Lower lobe of right lung (tissue), 2 donors: ENCODE measurements around the gene SLC12A9. TPM values are rescaled to one million over a fixed set of nuclear protein-coding genes. Genes with fewer than 3 reads are reported as not detected.

Source experiments
- ATAC-seq, 2 donors: fragments of 200-7000 bp; cut with Tn5 transposase; one replicate each; pipeline ENCODE4 v1.9.1; 2020 to 2022; ENCODE audit warnings: mild to moderate bottlenecking in 2 of 2, moderate library complexity in 2 of 2
- DNase-seq: peaks from one replicate; pipeline ENCODE4 v3.0.0-alpha.2; 2020
- H3K27ac ChIP-seq: fragments of 200-600 bp; one replicate; pipeline ENCODE4 v1.8.0; 2022
- H3K27me3 ChIP-seq: fragments of 200-600 bp; one replicate; pipeline ENCODE4 v1.8.0; 2022; ENCODE audit warnings: low read depth
- H3K36me3 ChIP-seq: fragments of 200-600 bp; one replicate; pipeline ENCODE4 v1.8.0; 2022; ENCODE audit warnings: mild to moderate bottlenecking
- H3K4me1 ChIP-seq: fragments of 200-600 bp; one replicate; pipeline ENCODE4 v1.8.0; 2022
- H3K4me3 ChIP-seq: fragments of 200-600 bp; one replicate; pipeline ENCODE4 v1.8.0; 2022; ENCODE audit warnings: mild to moderate bottlenecking
- H3K9me3 ChIP-seq: fragments of 200-600 bp; one replicate; pipeline ENCODE4 v1.8.0; 2022
- CTCF ChIP-seq: fragments of 200-600 bp; IDR thresholded peaks from one replicate; pipeline ENCODE4 v1.8.0; 2022; ENCODE audit warnings: antibody characterized with exemption, mild to moderate bottlenecking
- intact Hi-C: fragments of 100-400 bp; cut with DNase I; formaldehyde crosslinking; loops from one replicate; pipeline ENCODE4 v1.11.0; 2022
- total RNA-seq: library from RNA; stranded (reverse); fragmentation: NEBNext Ultra II Directional; extraction: Animal tissue kit (Norgen Biotek cat#: 25700); gene quantifications from one replicate; pipeline ENCODE4 v1.2.1, GENCODE V29; 2021
- donor health status: DM: no; HTN: yes; CAD: no; lungs with severe emphysema.

Gene SLC12A9
- total RNA-seq, 1 donor from 2014 or later: 43.6 TPM

- no peaks in the 10 kb centered on the region for H3K27me3 ChIP-seq
- ATAC-seq (peak in 1 of 2 donors; percentile 0), DNase-seq (no peak)
- H3K4me1 ChIP-seq: peaks cover 43% of the 10 kb centered on the region
- peaks cover 72% of the 10 kb centered on the region for H3K36me3 ChIP-seq
- no peaks in the 10 kb centered on the region for H3K9me3 ChIP-seq
- H3K27ac ChIP-seq: peak overlapping the region; percentile 95
- intact Hi-C loops: no loop called here
- no peak for TF ChIP-seq CTCF
- peak overlapping the region; percentile 91 for H3K4me3 ChIP-seq
These were observed 21.7 kb downstream of the SLC12A9 start for GRCh38 chr7:100874300-100874576.

- intact Hi-C loops: no loop called here
- peaks cover 43% of the 10 kb centered on the region for H3K4me1 ChIP-seq
- H3K4me3 ChIP-seq: peak within 1 kb of the TSS; percentile 91
- TF ChIP-seq CTCF: peak; percentile 46
- no peaks in the 10 kb centered on the region for H3K27me3 ChIP-seq
- H3K9me3 ChIP-seq: no peaks in the 10 kb centered on the region
- DNase-seq (peak; percentile 99), ATAC-seq (peak; percentile 98 to 99)
- H3K36me3 ChIP-seq: peaks cover 77% of the 10 kb centered on the region
- H3K27ac ChIP-seq: peak within 1 kb of the TSS; percentile 95
These were observed 22.3 kb downstream of the SLC12A9 start, which contains the start of gene SRRT for GRCh38 chr7:100874577-100875355. Gene SRRT, plus strand, starts transcription at chr7:100875103. Its CDS starts 488 bp downstream, at chr7:100875591.

DNA sequence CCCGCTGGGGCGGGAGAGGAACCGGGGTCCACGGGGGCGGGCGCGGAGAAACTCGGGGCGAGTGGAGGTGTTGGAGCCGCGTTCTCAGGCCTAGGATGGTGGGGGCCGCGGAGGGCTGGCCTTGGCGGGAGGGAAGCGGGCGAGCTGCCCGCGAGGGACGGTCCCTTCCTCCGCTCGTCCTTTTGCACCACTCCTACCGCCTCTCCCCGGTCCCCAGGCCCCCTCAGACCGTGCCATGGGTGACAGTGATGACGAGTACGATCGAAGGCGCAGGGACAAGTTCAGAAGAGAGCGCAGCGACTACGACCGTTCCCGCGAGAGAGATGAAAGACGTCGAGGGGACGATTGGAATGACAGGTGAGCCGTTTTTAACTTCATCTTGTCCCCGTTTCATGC, 22.8 kb downstream of the SLC12A9 start:
- intact Hi-C loops: no loop called here
- no peak for TF ChIP-seq CTCF
- peak overlapping the region; percentile 95 for H3K27ac ChIP-seq
- no peaks in the 10 kb centered on the region for H3K9me3 ChIP-seq
- H3K27me3 ChIP-seq: no peaks in the 10 kb centered on the region
- H3K36me3 ChIP-seq: peaks cover 77% of the 10 kb centered on the region
- DNase-seq (no peak), ATAC-seq (peak; percentile 65 to 67)
- H3K4me1 ChIP-seq: peaks cover 43% of the 10 kb centered on the region
- H3K4me3 ChIP-seq: peak overlapping the region; percentile 91

DNA sequence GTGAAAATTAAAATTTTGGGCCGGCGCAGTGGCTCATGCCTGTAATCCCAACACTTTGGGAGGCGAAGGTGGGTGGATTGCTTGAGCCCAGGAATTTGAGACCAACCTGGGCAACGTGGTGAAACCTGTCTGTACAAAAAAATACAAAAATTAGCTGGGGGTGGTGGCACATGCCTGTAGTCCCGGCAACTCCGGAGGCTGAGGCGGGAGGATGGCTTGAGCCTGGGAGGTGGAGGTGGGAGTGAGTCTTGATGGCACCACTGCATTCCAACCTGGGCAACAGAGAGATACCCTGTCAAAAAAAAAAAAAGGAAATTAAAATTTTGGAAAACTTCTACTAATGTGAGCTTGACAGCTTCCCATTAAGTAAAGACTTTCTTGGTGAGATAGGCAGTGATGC, 25.5 kb downstream of the SLC12A9 start:
- peaks cover 43% of the 10 kb centered on the region for H3K4me1 ChIP-seq
- ATAC-seq (no peak), DNase-seq (no peak)
- H3K9me3 ChIP-seq: no peaks in the 10 kb centered on the region
- no peak for TF ChIP-seq CTCF
- no peak overlapping the region for H3K4me3 ChIP-seq
- intact Hi-C loops: no loop called here
- H3K27ac ChIP-seq: no peak overlapping the region
- no peaks in the 10 kb centered on the region for H3K27me3 ChIP-seq
- H3K36me3 ChIP-seq: peaks cover 77% of the 10 kb centered on the region

DNA sequence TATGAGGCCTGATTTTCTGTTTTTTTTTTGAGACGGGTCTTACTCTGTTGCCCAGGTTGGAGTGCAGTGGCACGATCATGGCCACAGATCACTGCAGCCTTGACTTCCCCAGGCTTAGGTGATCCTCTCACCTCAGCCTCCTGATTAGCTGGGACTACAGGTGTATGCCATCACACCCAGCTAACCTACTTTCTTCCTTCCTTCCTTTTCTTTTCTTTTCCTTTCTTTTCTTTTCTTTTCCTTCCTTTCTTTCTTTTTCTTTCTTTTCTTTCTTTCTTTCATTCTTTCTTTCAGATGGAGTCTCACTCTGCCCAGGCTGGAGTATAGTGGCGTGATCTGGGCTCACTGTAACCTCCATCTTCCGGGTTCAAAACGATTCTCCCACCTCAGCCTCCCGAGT, 26.2 kb downstream of the SLC12A9 start:
- intact Hi-C loops: no loop called here
- Histone ChIP-seq H3K4me1 (peaks cover 43% of the 10 kb centered on the region), H3K36me3 (peaks cover 77% of the 10 kb centered on the region), H3K4me3 (no peak overlapping the region), H3K27me3 (no peaks in the 10 kb centered on the region), H3K9me3 (no peaks in the 10 kb centered on the region), H3K27ac (no peak overlapping the region)
- ATAC-seq (no peak), DNase-seq (no peak)
- TF ChIP-seq CTCF: no peak
